Measurements from ENCODE around the gene OR2T8.

DNA sequence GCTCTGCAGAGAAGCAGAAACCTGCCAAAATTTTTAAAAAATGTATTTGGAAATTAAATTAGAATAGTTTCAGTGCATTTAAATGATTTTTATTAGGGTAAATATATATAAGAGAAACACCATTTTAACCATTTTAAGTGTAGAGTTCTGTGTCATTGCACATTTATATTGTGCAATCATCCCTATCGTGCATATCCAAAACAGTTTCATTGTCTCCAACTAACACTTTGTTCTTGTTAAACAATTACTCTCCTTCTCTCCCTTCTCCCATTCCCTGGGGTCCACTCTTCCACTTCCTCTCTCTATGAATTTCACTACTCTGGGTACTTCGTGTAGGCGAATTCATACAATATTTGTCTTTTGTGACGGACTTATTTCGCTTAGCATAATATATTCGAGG, 22.6 kb downstream of the OR2T8 start:
- no peak for TF ChIP-seq CTCF (IDR thresholded peaks at IDR 0.05 in 2 of 3, conservative IDR thresholded peaks at IDR 0.05 in 1 of 3; ENCODE audit: borderline replicate concordance in 1 of 3, insufficient read depth in 1 of 3, low read depth in 2 of 3, low read length in 2 of 3)
- TF ChIP-seq FOSL1 (IDR thresholded peaks at IDR 0.05; ENCODE audit: low read depth) = no peak
- TF ChIP-seq, protein P1, sequence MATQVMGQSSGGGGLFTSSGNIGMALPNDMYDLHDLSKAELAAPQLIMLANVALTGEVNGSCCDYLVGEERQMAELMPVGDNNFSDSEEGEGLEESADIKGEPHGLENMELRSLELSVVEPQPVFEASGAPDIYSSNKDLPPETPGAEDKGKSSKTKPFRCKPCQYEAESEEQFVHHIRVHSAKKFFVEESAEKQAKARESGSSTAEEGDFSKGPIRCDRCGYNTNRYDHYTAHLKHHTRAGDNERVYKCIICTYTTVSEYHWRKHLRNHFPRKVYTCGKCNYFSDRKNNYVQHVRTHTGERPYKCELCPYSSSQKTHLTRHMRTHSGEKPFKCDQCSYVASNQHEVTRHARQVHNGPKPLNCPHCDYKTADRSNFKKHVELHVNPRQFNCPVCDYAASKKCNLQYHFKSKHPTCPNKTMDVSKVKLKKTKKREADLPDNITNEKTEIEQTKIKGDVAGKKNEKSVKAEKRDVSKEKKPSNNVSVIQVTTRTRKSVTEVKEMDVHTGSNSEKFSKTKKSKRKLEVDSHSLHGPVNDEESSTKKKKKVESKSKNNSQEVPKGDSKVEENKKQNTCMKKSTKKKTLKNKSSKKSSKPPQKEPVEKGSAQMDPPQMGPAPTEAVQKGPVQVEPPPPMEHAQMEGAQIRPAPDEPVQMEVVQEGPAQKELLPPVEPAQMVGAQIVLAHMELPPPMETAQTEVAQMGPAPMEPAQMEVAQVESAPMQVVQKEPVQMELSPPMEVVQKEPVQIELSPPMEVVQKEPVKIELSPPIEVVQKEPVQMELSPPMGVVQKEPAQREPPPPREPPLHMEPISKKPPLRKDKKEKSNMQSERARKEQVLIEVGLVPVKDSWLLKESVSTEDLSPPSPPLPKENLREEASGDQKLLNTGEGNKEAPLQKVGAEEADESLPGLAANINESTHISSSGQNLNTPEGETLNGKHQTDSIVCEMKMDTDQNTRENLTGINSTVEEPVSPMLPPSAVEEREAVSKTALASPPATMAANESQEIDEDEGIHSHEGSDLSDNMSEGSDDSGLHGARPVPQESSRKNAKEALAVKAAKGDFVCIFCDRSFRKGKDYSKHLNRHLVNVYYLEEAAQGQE (IDR thresholded peaks at IDR 0.05; ENCODE audit: low read depth) = no peak
- TF ChIP-seq POLR2A (IDR thresholded peaks at IDR 0.05; ENCODE audit: borderline replicate concordance, extremely low read depth, insufficient read depth, insufficient read length) = no peak
- no peak for TF ChIP-seq EZH2 (IDR thresholded peaks at IDR 0.05)
- TF ChIP-seq EZH2phosphoT487 (IDR thresholded peaks at IDR 0.05; ENCODE audit: borderline replicate concordance) = no peak
- no peak for TF ChIP-seq SRF (IDR thresholded peaks at IDR 0.05; ENCODE audit: low read depth)
- no peak for TF ChIP-seq EGR1 (IDR thresholded peaks at IDR 0.05; ENCODE audit: low read depth)
